ENCODE results near the gene RHBDF1.
"Not testable (repeated sequence)": the region's sequence is repeated elsewhere in the genome, so short reads cannot be mapped to it uniquely, and the experiment has no call there.

RHBDF1 gene

DNA sequence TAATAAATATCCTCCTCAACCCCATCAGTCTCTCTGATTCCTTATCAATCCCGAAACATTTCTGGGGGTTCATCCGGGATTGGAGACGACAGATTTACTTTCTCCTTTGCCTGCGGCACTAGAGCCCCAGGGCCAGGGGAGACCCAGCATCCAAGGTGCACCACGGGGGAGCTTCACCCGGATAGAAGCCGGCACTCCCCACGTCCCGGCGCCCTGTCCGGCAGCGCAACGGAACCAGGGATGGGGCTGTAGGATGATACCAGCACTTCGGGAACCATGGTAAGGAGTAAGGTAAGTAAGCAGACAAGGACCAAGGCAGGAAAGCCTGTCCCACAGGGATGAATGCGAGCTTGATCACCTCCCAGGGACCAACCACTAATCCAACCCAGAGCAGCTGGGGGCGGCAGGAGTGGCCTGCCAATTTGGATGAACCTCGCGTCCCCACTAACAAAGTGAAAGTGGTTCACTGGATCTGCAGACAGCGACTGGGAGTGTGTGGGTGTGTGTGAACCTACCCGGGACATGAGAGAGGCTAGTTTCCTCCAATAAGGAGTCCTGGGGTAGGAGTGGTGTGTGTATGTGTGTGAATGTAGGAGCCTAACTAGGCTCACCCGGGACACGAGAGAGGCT, 30.9 kb downstream of the RHBDF1 start:
- TF ChIP-seq, protein P1, sequence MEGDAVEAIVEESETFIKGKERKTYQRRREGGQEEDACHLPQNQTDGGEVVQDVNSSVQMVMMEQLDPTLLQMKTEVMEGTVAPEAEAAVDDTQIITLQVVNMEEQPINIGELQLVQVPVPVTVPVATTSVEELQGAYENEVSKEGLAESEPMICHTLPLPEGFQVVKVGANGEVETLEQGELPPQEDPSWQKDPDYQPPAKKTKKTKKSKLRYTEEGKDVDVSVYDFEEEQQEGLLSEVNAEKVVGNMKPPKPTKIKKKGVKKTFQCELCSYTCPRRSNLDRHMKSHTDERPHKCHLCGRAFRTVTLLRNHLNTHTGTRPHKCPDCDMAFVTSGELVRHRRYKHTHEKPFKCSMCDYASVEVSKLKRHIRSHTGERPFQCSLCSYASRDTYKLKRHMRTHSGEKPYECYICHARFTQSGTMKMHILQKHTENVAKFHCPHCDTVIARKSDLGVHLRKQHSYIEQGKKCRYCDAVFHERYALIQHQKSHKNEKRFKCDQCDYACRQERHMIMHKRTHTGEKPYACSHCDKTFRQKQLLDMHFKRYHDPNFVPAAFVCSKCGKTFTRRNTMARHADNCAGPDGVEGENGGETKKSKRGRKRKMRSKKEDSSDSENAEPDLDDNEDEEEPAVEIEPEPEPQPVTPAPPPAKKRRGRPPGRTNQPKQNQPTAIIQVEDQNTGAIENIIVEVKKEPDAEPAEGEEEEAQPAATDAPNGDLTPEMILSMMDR (conservative IDR thresholded peaks at IDR 0.05; ENCODE audit: low read depth, low read length): no peak
- DNase-seq (ENCODE audit: low read depth): no peak
- H3K4me3 ChIP-seq (ENCODE audit: low read depth, low read length): no peak overlapping the region

DNA sequence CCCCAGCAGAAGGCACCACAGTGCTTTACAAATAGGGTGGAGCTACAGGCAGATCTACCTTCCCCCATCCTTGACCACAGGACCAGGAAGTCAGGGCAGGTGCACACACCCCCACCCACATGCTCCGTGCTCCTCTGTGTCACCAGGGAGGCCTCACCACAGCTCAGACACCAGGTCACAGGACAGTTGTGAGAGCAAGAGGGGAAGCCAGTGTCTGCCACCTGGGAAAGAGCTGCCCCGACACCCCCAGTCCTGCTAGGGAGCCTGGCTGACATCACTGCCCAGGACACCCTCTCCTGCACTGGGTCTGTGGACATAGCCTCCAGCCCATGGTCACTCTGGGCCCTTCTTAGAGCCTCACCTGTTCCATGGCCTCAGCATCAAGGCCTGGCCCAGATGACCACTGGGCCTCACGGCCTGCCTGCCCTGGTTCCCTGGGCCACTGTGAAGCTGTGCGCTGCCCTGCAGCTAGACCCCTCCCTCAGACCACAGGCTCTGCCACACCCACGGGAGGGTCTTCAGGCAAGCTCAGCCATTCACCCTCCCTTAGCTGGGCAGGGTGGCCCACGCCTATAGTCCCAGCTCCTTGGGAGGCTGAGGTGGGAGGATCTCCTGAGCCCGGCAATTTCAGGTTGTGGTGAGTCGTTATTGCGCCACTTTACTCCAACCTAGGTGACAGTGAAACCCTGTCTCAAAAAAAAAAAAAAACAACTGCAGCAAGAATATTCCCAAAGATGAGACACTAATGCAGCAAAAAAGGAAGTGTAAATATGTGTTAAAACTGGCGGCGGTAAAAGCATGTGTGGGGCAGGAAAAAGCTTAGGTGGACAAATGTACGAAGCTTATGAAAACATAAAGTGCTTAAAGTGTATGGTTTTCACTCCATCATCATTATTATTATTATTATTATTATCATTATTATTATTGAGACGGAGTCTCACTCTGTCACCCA, 33.2 kb downstream of the RHBDF1 start:
- TF ChIP-seq, protein P1 (conservative IDR thresholded peaks at IDR 0.05; ENCODE audit: low read depth, low read length): no peak
- DNase-seq (ENCODE audit: low read depth): no peak
- H3K4me3 ChIP-seq (ENCODE audit: low read depth, low read length): no peak overlapping the region

DNA sequence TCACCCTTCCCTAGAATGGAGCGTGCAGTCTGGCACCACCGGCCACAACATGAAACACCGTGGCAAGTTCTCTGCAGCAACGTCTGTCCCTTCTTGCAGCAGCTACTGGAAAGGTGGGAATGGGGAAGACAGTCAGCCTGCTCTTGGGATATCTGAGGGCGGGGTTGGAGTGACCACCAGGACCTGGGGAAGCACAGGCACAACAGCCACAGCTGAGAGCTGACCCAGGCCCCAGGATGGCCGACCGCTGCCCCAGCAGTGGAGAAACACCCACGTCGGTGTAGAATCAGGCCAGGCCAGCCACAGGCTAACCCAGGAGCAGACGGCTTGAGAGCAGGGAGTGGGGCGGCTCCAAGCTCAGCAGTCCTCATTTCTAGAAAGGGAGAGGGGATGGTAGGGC, 34.2 kb downstream of the RHBDF1 start:
- not testable (repeated sequence) for H3K4me3 ChIP-seq (ENCODE audit: low read depth, low read length); DNase-seq (ENCODE audit: low read depth)

DNA sequence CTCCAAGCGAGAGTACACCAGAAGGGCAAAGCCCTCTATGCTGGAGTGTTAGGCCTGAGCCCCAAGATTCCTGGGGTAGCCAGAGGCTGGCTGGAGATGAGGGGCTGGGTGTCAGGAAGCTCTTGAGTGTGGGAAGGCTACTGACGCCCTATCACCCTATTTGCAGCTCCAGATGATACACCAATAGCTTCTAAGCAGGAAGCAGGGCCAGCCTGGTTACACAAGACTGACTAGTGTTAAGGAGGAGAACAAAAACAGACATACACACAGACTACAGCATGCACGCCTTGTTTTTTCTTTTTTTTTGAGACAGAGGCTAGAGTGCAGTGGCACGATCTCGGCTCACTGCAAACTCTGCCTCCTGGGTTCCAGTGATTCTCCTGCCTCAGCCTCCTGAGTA, 34.9 kb downstream of the RHBDF1 start:
- peak; percentile 50 for DNase-seq (ENCODE audit: low read depth)
- H3K4me3 ChIP-seq (ENCODE audit: low read depth, low read length): no peak overlapping the region
- TF ChIP-seq, protein P1 (conservative IDR thresholded peaks at IDR 0.05; ENCODE audit: low read depth, low read length): no peak

GRCh38 chr16:36336-36984, 36.0 kb downstream of the RHBDF1 start:
- no peak for DNase-seq (ENCODE audit: low read depth)
- TF ChIP-seq, protein P1 (conservative IDR thresholded peaks at IDR 0.05; ENCODE audit: low read depth, low read length): no peak
- no peak overlapping the region for H3K4me3 ChIP-seq (ENCODE audit: low read depth, low read length)

DNA sequence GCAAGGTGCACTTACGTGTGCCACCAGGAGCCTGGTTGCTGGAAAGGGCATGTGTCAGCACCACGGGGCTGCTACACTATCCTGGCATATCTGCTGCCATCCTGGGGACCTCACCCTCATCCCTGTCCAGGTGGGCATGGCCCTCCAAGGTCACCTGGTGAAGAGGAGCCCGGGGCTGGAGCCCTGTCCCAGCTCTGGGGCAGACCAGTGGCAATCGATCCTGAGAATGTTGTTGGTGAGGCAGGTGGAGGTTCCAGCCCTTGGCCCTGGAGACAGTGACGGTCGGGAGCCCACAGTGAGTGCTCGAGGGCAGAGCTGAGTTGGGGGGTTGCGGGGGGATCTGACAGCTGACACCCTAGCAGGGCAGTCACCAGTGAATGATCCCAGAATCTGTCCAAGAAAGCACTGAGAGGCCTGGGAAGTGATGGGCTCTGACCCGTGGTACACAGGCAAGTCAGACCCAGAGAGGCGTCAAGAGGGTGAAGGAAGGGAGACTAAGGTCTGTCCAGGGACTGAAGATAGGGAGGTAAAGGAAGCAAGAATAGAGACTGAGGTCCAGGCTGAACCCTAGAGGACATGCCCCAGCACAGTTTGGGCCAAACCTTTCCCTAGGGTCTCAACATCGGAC, 36.6 kb downstream of the RHBDF1 start:
- no peak for DNase-seq (ENCODE audit: low read depth)
- TF ChIP-seq, protein P1 (conservative IDR thresholded peaks at IDR 0.05; ENCODE audit: low read depth, low read length): no peak
- H3K4me3 ChIP-seq (ENCODE audit: low read depth, low read length): no peak overlapping the region
